ENCODE results near the gene DBP.

DBP gene

GRCh38 chr19:48678201-48678600, 41.0 kb upstream of the DBP start:
- TF ChIP-seq CTCF (IDR thresholded peaks at IDR 0.05; ENCODE audit: control insufficient read depth, extremely low read depth, insufficient read depth): no peak
- no peak for DNase-seq (ENCODE audit: low read depth)
- H3K4me3 ChIP-seq (ENCODE audit: low read depth, low read length): no peak overlapping the region

GRCh38 chr19:48676887-48677286, 39.7 kb upstream of the DBP start:
- no peak overlapping the region for H3K4me3 ChIP-seq (ENCODE audit: low read depth, low read length)
- DNase-seq (ENCODE audit: low read depth): no peak
- no peak for TF ChIP-seq CTCF (IDR thresholded peaks at IDR 0.05; ENCODE audit: control insufficient read depth, extremely low read depth, insufficient read depth)

- no peak for TF ChIP-seq CTCF (IDR thresholded peaks at IDR 0.05; ENCODE audit: control insufficient read depth, extremely low read depth, insufficient read depth)
- DNase-seq (ENCODE audit: low read depth): no peak
- H3K4me3 ChIP-seq (ENCODE audit: low read depth, low read length): no peak overlapping the region
Measured at GRCh38 chr19:48676487-48676886, 39.3 kb upstream of the DBP start.

GRCh38 chr19:48674921-48675824, 38.0 kb upstream of the DBP start:
- no peak for DNase-seq (ENCODE audit: low read depth)
- TF ChIP-seq CTCF (IDR thresholded peaks at IDR 0.05; ENCODE audit: control insufficient read depth, extremely low read depth, insufficient read depth): peak; percentile 69

GRCh38 chr19:48674216-48674809, 37.1 kb upstream of the DBP start:
- H3K4me3 ChIP-seq (ENCODE audit: low read depth, low read length): no peak overlapping the region
- no peak for DNase-seq (ENCODE audit: low read depth)
- TF ChIP-seq CTCF (IDR thresholded peaks at IDR 0.05; ENCODE audit: control insufficient read depth, extremely low read depth, insufficient read depth): no peak

More at GRCh38 chr19:48674921-48675824, 38.0 kb upstream of the DBP start:
- no peak overlapping the region for H3K4me3 ChIP-seq (ENCODE audit: low read depth, low read length)

GRCh38 chr19:48673436-48674100, 36.4 kb upstream of the DBP start:
- no peak for DNase-seq (ENCODE audit: low read depth)
- no peak for TF ChIP-seq CTCF (IDR thresholded peaks at IDR 0.05; ENCODE audit: control insufficient read depth, extremely low read depth, insufficient read depth)
- H3K4me3 ChIP-seq (ENCODE audit: low read depth, low read length): no peak overlapping the region
